Spleen (tissue), 7 donors: ENCODE data around the gene KLF15.

Source experiments
- POLR2A ChIP-seq, 3 donors: fragments of 450-650 bp; IDR thresholded peaks; one replicate each; pipeline ENCODE4 v1.5.1; 2017; ENCODE audit warnings: antibody characterized with exemption in 3 of 3, mild to moderate bottlenecking in 1 of 3
- TF ChIP-seq, protein P1 (sequence below), 11 experiments: fragments of 200-600 bp in 7 of 11; fragments of 450-650 bp in 4 of 11; sonication (generic) in 4 of 11; IDR thresholded peaks in 8 of 11; conservative IDR thresholded peaks in 3 of 11; 1 replicate in 7 of 11; 2 replicates in 4 of 11; pipeline versions ENCODE4 v1.4.0 to v1.8.0; 2016 to 2021; ENCODE audit warnings: antibody characterized with exemption in 11 of 11, inconsistent platforms in 4 of 11, mild to moderate bottlenecking in 1 of 11
- donor health status: DM: no; HTN: no; CAD: no; lungs with moderate emphysema.
- donor health status: DM: no; HTN: no; CAD: no.
- donor health status: DM: no; HTN: no; CAD: no.

DNA sequence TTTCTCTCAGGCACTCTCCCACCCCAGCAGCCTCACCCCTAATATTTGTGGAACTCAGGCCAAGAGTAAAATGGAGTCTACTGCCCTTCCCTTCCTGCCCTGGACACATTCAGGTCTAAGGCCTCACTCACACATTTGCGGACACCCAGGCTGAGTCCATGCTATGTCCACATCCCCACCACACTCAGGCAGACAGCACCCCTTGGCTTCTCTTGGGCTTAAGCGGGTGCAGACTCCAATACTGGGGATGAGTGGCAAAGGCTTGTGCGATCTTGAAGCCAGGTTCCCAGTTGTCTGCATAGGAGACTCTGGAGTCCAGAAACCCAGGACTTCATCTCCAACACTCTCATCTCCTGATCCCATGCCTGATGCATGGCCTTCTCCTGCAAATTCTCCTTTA is 20.0 kb upstream of the KLF15 start:
- TF ChIP-seq, protein P1, sequence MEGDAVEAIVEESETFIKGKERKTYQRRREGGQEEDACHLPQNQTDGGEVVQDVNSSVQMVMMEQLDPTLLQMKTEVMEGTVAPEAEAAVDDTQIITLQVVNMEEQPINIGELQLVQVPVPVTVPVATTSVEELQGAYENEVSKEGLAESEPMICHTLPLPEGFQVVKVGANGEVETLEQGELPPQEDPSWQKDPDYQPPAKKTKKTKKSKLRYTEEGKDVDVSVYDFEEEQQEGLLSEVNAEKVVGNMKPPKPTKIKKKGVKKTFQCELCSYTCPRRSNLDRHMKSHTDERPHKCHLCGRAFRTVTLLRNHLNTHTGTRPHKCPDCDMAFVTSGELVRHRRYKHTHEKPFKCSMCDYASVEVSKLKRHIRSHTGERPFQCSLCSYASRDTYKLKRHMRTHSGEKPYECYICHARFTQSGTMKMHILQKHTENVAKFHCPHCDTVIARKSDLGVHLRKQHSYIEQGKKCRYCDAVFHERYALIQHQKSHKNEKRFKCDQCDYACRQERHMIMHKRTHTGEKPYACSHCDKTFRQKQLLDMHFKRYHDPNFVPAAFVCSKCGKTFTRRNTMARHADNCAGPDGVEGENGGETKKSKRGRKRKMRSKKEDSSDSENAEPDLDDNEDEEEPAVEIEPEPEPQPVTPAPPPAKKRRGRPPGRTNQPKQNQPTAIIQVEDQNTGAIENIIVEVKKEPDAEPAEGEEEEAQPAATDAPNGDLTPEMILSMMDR (IDR thresholded peaks at IDR 0.05 in 8 of 11, conservative IDR thresholded peaks at IDR 0.05 in 3 of 11): no peak
- TF ChIP-seq POLR2A (IDR thresholded peaks at IDR 0.05): no peak
